Coronary artery (tissue), 2 donors: Measurements from ENCODE around the gene TTLL11.

Experiments used
- DNase-seq: peaks from one replicate; pipeline ENCODE4 v3.0.0-alpha.2; 2017; ENCODE audit warnings: low spot score
- H3K27ac ChIP-seq, 2 donors: fragments of 200-600 bp; sonication (generic); one replicate each; pipeline ENCODE4 v1.5.1; 2016 to 2019
- H3K4me3 ChIP-seq: fragments of 200-600 bp; sonication (generic); 2 replicates; pipeline ENCODE4 v1.5.1; 2016; ENCODE audit warnings: mild to moderate bottlenecking, moderate library complexity
- TF ChIP-seq, protein P1 (sequence below): fragments of 200-600 bp; sonication (generic); IDR thresholded peaks from one replicate; pipeline ENCODE4 v1.5.1; 2019; ENCODE audit warnings: antibody characterized with exemption

The TTLL11 gene

DNA sequence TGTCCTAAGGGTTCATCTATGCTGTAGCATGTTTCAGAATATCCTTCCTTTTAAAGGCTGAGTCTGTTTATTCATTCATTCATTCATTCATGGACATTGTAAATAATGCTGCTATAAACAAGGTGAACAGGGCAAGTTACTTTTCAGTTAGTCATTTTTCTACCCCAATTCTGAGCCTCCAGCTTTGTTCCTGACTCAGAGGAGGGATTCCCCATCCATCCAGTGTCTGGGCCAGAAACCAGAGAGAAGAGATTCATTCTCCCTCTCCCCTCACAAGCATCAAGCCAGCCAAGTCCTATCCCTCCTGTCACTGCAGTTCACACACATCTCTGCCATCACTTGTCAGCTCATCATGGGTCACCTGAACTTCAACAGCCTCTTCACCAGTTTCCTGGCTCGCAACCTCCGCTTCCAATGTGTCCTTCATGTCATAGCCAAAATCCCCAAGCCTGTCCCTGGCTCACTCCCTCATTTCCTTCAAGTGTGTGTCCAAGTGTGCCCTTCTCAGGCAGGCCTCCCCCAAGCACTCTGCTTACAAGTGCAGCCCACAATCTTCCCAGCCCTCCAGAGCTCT is 203.0 kb downstream of the TTLL11 start:
- H3K4me3 ChIP-seq = no peak overlapping the region
- TF ChIP-seq, protein P1, sequence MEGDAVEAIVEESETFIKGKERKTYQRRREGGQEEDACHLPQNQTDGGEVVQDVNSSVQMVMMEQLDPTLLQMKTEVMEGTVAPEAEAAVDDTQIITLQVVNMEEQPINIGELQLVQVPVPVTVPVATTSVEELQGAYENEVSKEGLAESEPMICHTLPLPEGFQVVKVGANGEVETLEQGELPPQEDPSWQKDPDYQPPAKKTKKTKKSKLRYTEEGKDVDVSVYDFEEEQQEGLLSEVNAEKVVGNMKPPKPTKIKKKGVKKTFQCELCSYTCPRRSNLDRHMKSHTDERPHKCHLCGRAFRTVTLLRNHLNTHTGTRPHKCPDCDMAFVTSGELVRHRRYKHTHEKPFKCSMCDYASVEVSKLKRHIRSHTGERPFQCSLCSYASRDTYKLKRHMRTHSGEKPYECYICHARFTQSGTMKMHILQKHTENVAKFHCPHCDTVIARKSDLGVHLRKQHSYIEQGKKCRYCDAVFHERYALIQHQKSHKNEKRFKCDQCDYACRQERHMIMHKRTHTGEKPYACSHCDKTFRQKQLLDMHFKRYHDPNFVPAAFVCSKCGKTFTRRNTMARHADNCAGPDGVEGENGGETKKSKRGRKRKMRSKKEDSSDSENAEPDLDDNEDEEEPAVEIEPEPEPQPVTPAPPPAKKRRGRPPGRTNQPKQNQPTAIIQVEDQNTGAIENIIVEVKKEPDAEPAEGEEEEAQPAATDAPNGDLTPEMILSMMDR = no peak
- H3K27ac ChIP-seq = no peak overlapping the region
- DNase-seq = peak; percentile 5

DNA sequence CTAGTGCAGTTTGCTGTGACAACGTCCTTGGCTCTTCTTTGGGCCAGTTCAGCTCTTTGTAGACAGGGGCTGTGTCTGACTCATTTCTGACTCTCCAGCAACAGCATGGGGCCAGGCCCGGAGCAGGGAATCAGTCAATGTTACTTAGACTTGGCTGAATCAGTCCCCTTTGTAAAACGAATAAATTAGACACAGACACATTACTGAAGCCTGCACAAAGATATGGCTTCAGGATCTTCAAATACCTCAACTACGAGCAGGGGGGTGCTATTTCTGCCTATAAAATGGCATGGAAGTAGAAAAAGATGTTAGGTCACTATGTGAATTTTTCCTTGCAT is 204.7 kb downstream of the TTLL11 start:
- TF ChIP-seq, protein P1 = no peak
- no peak overlapping the region for H3K4me3 ChIP-seq
- DNase-seq = peak; percentile 65
- H3K27ac ChIP-seq = no peak overlapping the region

DNA sequence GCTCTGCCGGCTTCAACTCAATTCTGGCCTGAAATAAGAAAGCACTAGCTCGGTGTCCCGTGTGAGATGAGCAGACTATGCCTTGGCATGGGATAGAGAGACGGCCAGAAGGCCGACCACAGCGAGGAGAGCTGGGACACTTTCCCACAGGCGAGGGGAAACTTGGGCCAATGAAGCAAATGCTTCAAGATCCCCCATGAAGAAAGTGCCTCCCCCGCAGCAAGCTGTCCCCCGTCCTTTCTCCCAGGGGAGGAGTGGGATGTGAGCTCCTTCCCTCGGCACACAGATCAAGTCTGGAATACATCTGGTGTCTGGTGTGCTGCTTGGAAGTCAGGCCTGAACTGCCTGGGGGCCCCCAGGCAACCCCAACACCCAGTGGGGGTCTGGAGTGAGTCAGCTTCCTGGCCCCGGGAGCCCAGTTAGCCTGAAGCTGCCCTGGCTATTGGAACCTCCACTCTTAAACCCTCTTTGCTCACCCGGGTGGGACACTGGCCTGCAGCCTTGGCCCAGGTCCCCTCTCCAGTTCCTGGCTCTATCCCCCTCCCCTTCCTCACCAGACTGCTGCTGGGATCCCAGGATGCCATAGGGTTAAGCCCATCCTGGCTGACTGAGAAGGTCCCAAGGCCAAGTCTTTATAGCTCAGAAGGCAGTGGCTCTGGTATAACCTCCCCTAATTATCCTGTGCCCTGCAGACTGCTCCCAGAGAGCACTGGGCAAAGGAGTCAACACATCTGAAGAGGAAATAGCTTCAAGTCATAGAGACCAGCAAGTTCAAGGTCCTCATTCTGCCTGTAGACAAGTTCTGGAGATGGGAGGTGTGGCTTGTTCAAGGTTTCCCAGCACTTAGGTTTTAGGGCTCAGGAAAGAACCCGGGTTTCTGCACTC is 205.3 kb downstream of the TTLL11 start:
- H3K4me3 ChIP-seq = no peak overlapping the region

DNA sequence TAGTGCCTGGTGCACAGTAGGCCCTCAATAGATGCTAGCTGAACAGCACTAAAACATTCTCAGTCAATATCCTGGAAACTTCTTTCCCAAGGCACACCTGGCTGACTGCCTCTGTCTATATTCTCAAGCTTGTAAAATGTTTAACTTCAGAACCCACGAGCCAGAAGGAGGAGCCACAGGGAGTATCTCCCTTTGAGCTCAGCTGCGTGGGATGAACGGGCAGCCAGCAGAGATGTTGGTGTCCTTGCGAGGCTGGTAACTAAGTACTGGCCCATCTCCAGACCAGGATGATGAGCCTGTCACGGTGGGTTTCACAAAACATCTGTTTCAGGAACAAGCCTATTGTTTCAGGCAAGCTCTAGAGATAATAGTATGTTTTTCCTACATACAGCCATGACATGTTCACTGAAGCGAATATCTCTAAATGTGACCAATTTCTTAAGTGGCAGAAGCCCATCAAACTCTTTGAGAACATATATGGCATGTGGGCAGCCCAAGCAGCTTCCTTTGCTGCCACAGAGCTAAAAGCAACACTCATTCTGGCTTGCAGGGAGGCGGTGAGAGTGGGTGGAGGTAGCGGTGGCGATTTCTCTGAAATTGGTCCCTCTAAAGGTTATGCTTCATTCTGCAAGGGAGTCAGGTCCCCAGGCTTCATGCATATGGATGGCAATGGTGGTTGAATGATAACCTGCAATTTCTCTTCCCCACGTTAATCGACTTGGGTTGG is 206.2 kb downstream of the TTLL11 start:
- TF ChIP-seq, protein P1 = no peak
- Histone ChIP-seq H3K27ac (no peak overlapping the region), H3K4me3 (no peak overlapping the region)
- DNase-seq = peak; percentile 36

More for the DNA sequence above, 205.3 kb downstream of the TTLL11 start:
- TF ChIP-seq, protein P1 = no peak
- H3K27ac ChIP-seq = peak overlapping the region in 1 of 2 donors; percentile 18
- DNase-seq = peak; percentile 55

DNA sequence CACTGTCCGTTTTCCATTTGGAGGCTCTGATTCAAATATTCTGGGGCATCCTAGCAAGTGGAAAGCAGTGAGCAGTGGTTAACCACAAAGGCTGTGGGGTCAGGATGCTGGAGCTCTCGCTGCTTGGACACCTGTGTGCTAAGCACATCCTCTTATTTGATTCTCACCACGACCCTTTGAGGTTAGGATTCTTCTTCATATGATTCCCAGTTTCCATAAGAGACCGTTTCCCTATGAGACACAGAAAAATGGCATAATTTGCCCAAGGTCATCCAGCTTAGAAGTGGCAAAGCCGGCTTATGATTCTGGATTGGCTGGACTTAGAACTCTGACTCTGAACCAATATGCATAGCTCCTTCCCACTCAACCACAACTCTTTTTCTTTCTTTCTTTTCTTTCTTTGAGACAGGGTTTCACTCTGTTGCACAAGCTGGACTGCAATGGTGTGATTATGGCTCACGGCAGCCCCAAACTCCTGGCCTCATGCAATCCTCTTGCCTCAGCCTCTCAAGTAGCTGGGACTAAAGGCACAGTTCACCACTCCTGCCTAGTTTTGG is 207.7 kb downstream of the TTLL11 start:
- no peak overlapping the region for H3K27ac ChIP-seq
- TF ChIP-seq, protein P1 = no peak
- peak; percentile 16 for DNase-seq
- H3K4me3 ChIP-seq = no peak overlapping the region

DNA sequence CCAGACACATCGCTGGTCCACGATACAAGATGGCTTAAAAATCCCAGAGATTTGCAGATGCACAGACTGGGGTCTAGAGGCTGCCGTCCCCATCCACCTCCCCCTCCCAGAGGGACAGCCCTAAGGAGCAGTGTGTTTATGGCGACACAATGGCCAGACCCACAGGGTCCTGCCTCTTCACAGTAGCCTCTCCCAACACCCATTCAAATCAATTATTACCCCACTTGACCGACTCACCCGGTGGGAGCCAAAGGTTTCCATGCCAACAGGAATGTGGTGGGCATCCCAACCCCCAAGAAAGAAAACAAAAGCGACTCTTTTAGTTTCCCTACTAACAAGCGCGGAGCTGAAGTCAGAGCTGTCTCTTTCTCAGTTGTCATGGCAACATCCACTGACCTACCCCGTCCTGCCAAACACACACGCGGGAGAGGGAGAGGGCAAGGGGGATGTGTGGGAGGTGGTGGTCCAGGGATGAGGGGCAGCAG is 209.0 kb downstream of the TTLL11 start:
- TF ChIP-seq, protein P1 = no peak
- no peak overlapping the region for H3K27ac ChIP-seq
- peak; percentile 62 for DNase-seq
- H3K4me3 ChIP-seq = no peak overlapping the region
